A549 (cell line): ENCODE data around the gene FRYL. TPM values are rescaled to one million over a fixed set of nuclear protein-coding genes. Genes with fewer than 3 reads are reported as not detected.

Experiments used
- ATAC-seq, 2 experiments: fragments of 200-7000 bp in 1 of 2; fragments of >200 bp in 1 of 2; cut with Nextera tagmentation in 1 of 2; cut with Tn5 transposase in 1 of 2; 3 replicates each; pipeline versions ENCODE4 v1.8.0 to v1.9.1; 2018 to 2020; ENCODE audit warnings: mild to moderate bottlenecking in 1 of 2, moderate library complexity in 1 of 2
- CTCF ChIA-PET: fragments of 300-600 bp; sonication (Branson Sonifier 250); formaldehyde crosslinking; extraction: SDS; loops from one replicate; lab custom pipeline; 2021; ENCODE audit warnings: antibody characterized with exemption, inconsistent platforms; lab: Yijun Ruan, JAX
- POLR2A ChIA-PET: fragments of 350-600 bp; formaldehyde crosslinking; extraction: SDS; loops from one replicate; lab custom pipeline; 2021; ENCODE audit warnings: antibody characterized with exemption, inconsistent platforms; lab: Yijun Ruan, JAX
- DNase-seq, 2 experiments: peaks; one replicate each; pipeline versions ENCODE4 v3.0.0 to v3.0.0-alpha.2; 2011 to 2016; ENCODE audit warnings: low read depth in 1 of 2, low spot score in 1 of 2
- FAIRE-seq: peaks from 2 replicates; lab custom pipeline; 2011; peaks lifted over from hg19 to GRCh38; lab: Jason Lieb, UNC
- H3K27ac ChIP-seq, 2 experiments: fragments of >200 bp; sonication (Bioruptor Twin); formaldehyde crosslinking; 3 replicates each; pipeline ENCODE4 v1.5.1; 2016 to 2017
- H3K4me1 ChIP-seq: fragments of >200 bp; sonication (Bioruptor Twin); formaldehyde crosslinking; 3 replicates; pipeline ENCODE4 v1.6.1; 2016
- H3K4me2 ChIP-seq: fragments of >200 bp; sonication (Bioruptor Twin); formaldehyde crosslinking; 3 replicates; pipeline ENCODE4 v1.6.1; 2016
- H3K4me3 ChIP-seq: fragments of >200 bp; sonication (Bioruptor Twin); formaldehyde crosslinking; 3 replicates; pipeline ENCODE4 v1.5.1; 2016
- H3K9me3 ChIP-seq: fragments of >200 bp; sonication (Bioruptor Twin); formaldehyde crosslinking; 3 replicates; pipeline ENCODE4 v1.6.1; 2016
- ATOH8 ChIP-seq: fragments of 250-450 bp; sonication (Bioruptor Pico); IDR thresholded peaks from 2 replicates; pipeline ENCODE4 v1.5.0; 2020; ENCODE audit warnings: low read depth, mild to moderate bottlenecking, moderate library complexity
- CBX2 ChIP-seq: fragments of 200-600 bp; sonication (generic); IDR thresholded peaks from 2 replicates; pipeline ENCODE4 v1.6.1; 2016; ENCODE audit warnings: low read depth, mild to moderate bottlenecking, borderline replicate concordance
- CEBPB ChIP-seq, 2 experiments: fragments of >200 bp in 1 of 2; sonication (Bioruptor Twin) in 1 of 2; formaldehyde crosslinking in 1 of 2; IDR thresholded peaks; 2 replicates each; pipeline ENCODE4 v1.6.1; 2012 to 2016
- CTCF ChIP-seq: fragments of >200 bp; sonication (Bioruptor Twin); formaldehyde crosslinking; IDR thresholded peaks from 3 replicates; pipeline ENCODE4 v1.5.1; 2016
- E2F6 ChIP-seq: IDR thresholded peaks from 2 replicates; pipeline ENCODE4 v1.6.1; 2012; ENCODE audit warnings: low read depth, borderline replicate concordance
- EHF ChIP-seq: fragments of 250-450 bp; sonication (Bioruptor Pico); IDR thresholded peaks from 2 replicates; pipeline ENCODE4 v1.5.0; 2020; ENCODE audit warnings: mild to moderate bottlenecking
- ESRRA ChIP-seq: fragments of 150-350 bp; IDR thresholded peaks from 2 replicates; pipeline ENCODE4 v1.6.1; 2014; ENCODE audit warnings: mild to moderate bottlenecking, low read length, borderline replicate concordance
- FOSL2 ChIP-seq, 2 experiments: fragments of 450-650 bp in 1 of 2; fragments of >200 bp in 1 of 2; sonication (Bioruptor Twin) in 1 of 2; formaldehyde crosslinking; IDR thresholded peaks; 2 replicates each; pipeline versions ENCODE4 v1.5.0 to v1.6.1; 2016 to 2020; ENCODE audit warnings: mild to moderate bottlenecking in 1 of 2, moderate library complexity in 1 of 2
- FOXS1 ChIP-seq: fragments of 250-450 bp; sonication (Bioruptor Pico); IDR thresholded peaks from 2 replicates; pipeline ENCODE4 v1.5.0; 2020; ENCODE audit warnings: mild to moderate bottlenecking, moderate library complexity
- GATA3 ChIP-seq: IDR thresholded peaks from 2 replicates; pipeline ENCODE4 v1.6.1; 2012; ENCODE audit warnings: borderline replicate concordance
- HMGXB4 ChIP-seq: fragments of 250-450 bp; sonication (Bioruptor Pico); IDR thresholded peaks from 2 replicates; pipeline ENCODE4 v1.5.0; 2021; ENCODE audit warnings: mild to moderate bottlenecking, moderate library complexity, borderline replicate concordance
- HOXB13 ChIP-seq: fragments of 250-450 bp; sonication (Bioruptor Pico); IDR thresholded peaks from 2 replicates; pipeline ENCODE4 v1.5.0; 2020; ENCODE audit warnings: low read depth, mild to moderate bottlenecking, moderate library complexity
- JUN ChIP-seq, 2 experiments: fragments of >200 bp; sonication (Bioruptor Twin); formaldehyde crosslinking; IDR thresholded peaks; 2 replicates in 1 of 2; 3 replicates in 1 of 2; pipeline ENCODE4 v1.6.1; 2016 to 2017
- MAZ ChIP-seq: fragments of 150-350 bp; IDR thresholded peaks from 2 replicates; pipeline ENCODE4 v1.6.1; 2014; ENCODE audit warnings: antibody characterized with exemption, low read depth, low read length, borderline replicate concordance
- MYC ChIP-seq: IDR thresholded peaks from 2 replicates; pipeline ENCODE4 v1.6.1; 2012; ENCODE audit warnings: mild to moderate bottlenecking, inconsistent platforms, low read length, improper control_type of control experiment, borderline replicate concordance
- RFX5 ChIP-seq: fragments of 450-650 bp; IDR thresholded peaks from 2 replicates; pipeline ENCODE4 v1.7.1; 2014; ENCODE audit warnings: antibody characterized with exemption, mild to moderate bottlenecking, moderate library complexity
- TFCP2L1 ChIP-seq: fragments of 250-450 bp; sonication (Bioruptor Pico); IDR thresholded peaks from 2 replicates; pipeline ENCODE4 v1.5.0; 2021; ENCODE audit warnings: mild to moderate bottlenecking
- ZC3H11A ChIP-seq: fragments of 450-650 bp; IDR thresholded peaks from 2 replicates; pipeline ENCODE4 v1.6.1; 2014; ENCODE audit warnings: antibody characterized with exemption, mild to moderate bottlenecking
- ZFP36 ChIP-seq: fragments of 450-650 bp; IDR thresholded peaks from 2 replicates; pipeline ENCODE4 v1.6.1; 2014; ENCODE audit warnings: borderline replicate concordance; ENCODE audit not compliant: partially characterized antibody
- WGBS: methylation state at CpG from one replicate; pipeline ENCODE4 v1.1.6; 2017; ENCODE audit errors: missing lambda C conversion rate; 5-methylcytosine and 5-hydroxymethylcytosine counted together
- polyA plus RNA-seq, 4 experiments: library from polyadenylated mRNA; depleted of rRNA in 3 of 4; stranded (reverse); fragments of >200 nt; fragmentation: RNase III in 1 of 4; extraction: RNeasy Plus Mini Kit Qiagen cat#74134 plus additional on column Dnase treatment in 1 of 4; gene quantifications; 2 replicates in 3 of 4; 3 replicates in 1 of 4; pipeline ENCODE4 v1.2.3, GENCODE V29; 2011 to 2017

Gene FRYL
- polyA plus RNA-seq, 2 of the 4 experiments (the other 2 are of a cell fraction), result 7.1 to 21.1 TPM

GRCh38 chr4:48539597-48539996, 240.5 kb downstream of the FRYL start:
- no peak for ATAC-seq
- no peaks in the 10 kb centered on the region for H3K9me3 ChIP-seq
- H3K4me3 ChIP-seq, result no peak overlapping the region
- no peaks in the 10 kb centered on the region for H3K4me1 ChIP-seq
- no peak for DNase-seq
- CTCF ChIA-PET, result interaction anchor here (0.6 kb wide), 1 partner anchor 400 kb away, joined by 3 read pairs; no protein-coding TSS in a partner anchor
- POLR2A ChIA-PET, result no interaction called here
- no peak for FAIRE-seq
- TF ChIP-seq ZC3H11A (no peak), CEBPB (IDR thresholded peaks at IDR 0.05) (no peak), ESRRA (no peak), EHF (CRISPR knock-in tag) (no peak), MYC (no peak), E2F6 (no peak), CTCF (no peak), FOXS1 (CRISPR knock-in tag) (no peak), CBX2 (no peak), MAZ (no peak), ZFP36 (no peak), ATOH8 (no peak), HMGXB4 (CRISPR knock-in tag) (no peak)
- 88% methylated on average over 3 of the region's 3 CpGs for WGBS
- no peak overlapping the region for H3K27ac ChIP-seq
- no peak overlapping the region for H3K4me2 ChIP-seq

GRCh38 chr4:48538358-48538757, 241.7 kb downstream of the FRYL start:
- no peaks in the 10 kb centered on the region for H3K9me3 ChIP-seq
- FAIRE-seq (no peak), DNase-seq (no peak), ATAC-seq (no peak)
- TF ChIP-seq FOSL2 (IDR thresholded peaks at IDR 0.05) (no peak), FOSL2 (CRISPR knock-in tag; IDR thresholded peaks at IDR 0.05) (no peak)
- TF ChIP-seq, all 56 proteins: peak for 0
- H3K4me3 ChIP-seq, result no peak overlapping the region
- no peak overlapping the region for H3K27ac ChIP-seq
- ChIA-PET POLR2A (no interaction called here), CTCF (interaction anchor here (1.1 kb wide), 1 partner anchor 432 kb away, joined by 3 read pairs; no protein-coding TSS in a partner anchor)
- no peak overlapping the region for H3K4me2 ChIP-seq
- no peaks in the 10 kb centered on the region for H3K4me1 ChIP-seq

- H3K9me3 ChIP-seq, result no peaks in the 10 kb centered on the region
- no peak for ATAC-seq
- POLR2A ChIA-PET, result no interaction called here
- H3K4me3 ChIP-seq, result no peak overlapping the region
- H3K27ac ChIP-seq, result no peak overlapping the region
- TF ChIP-seq HOXB13, result no peak
- TF ChIP-seq TFCP2L1 (CRISPR knock-in tag), result no peak
- no peak for TF ChIP-seq FOXS1 (CRISPR knock-in tag)
- no peak for TF ChIP-seq RFX5
- no peak for TF ChIP-seq GATA3
- TF ChIP-seq JUN (IDR thresholded peaks at IDR 0.05), result no peak
- TF ChIP-seq, all 56 proteins: peak for 0
- no peak for FAIRE-seq
- no peak for DNase-seq
- H3K4me2 ChIP-seq, result no peak overlapping the region
- CTCF ChIA-PET, result interaction anchor here (1.4 to 2.3 kb wide), 2 partner anchors 10 to 19 kb away, joined by 3 to 9 read pairs; no protein-coding TSS in a partner anchor
- WGBS, result 92% methylated on average over 1 of the region's 1 CpG
- H3K4me1 ChIP-seq, result no peaks in the 10 kb centered on the region
These were observed 253.7 kb downstream of the FRYL start for GRCh38 chr4:48526406-48526805.
